KOPT-K1 (cell line): Measurements from ENCODE around the gene PREP.
"Not testable (repeated sequence)": the region's sequence is repeated elsewhere in the genome, so short reads cannot be mapped to it uniquely, and the experiment has no call there.

Experiments used
- H3K27ac ChIP-seq: fragments of 200-600 bp; sonication (generic); 2 replicates; pipeline ENCODE4 v1.5.1; 2016; ENCODE audit warnings: antibody characterized with exemption, mild to moderate bottlenecking, low read depth, low read length; ENCODE audit not compliant: poor library complexity, severe bottlenecking
- H3K36me3 ChIP-seq: fragments of 200-600 bp; sonication (generic); 2 replicates; pipeline ENCODE4 v1.5.1; 2017; ENCODE audit warnings: antibody characterized with exemption, mild to moderate bottlenecking, low read length, moderate library complexity; ENCODE audit not compliant: insufficient read depth
- H3K9me3 ChIP-seq: fragments of 200-600 bp; sonication (generic); 2 replicates; pipeline ENCODE4 v1.5.1; 2017; ENCODE audit warnings: antibody characterized with exemption, low read length, mild to moderate bottlenecking; ENCODE audit not compliant: insufficient read depth, poor library complexity, severe bottlenecking

Gene PREP

GRCh38 chr6:105259913-105260889 is 142.7 kb downstream of the PREP start:
- Histone ChIP-seq H3K27ac (no peak overlapping the region), H3K9me3 (no peaks in the 10 kb centered on the region), H3K36me3 (no peaks in the 10 kb centered on the region)

GRCh38 chr6:105258816-105259215 is 144.1 kb downstream of the PREP start:
- no peaks in the 10 kb centered on the region for H3K36me3 ChIP-seq
- no peaks in the 10 kb centered on the region for H3K9me3 ChIP-seq
- no peak overlapping the region for H3K27ac ChIP-seq

- H3K9me3 ChIP-seq, result no peaks in the 10 kb centered on the region
- H3K36me3 ChIP-seq, result no peaks in the 10 kb centered on the region
- H3K27ac ChIP-seq, result no peak overlapping the region
These were observed 145.5 kb downstream of the PREP start for GRCh38 chr6:105257340-105257739.

- H3K9me3 ChIP-seq, result no peaks in the 10 kb centered on the region
- H3K36me3 ChIP-seq, result no peaks in the 10 kb centered on the region
- no peak overlapping the region for H3K27ac ChIP-seq
These were observed 146.3 kb downstream of the PREP start for GRCh38 chr6:105256619-105257018.

- Histone ChIP-seq H3K9me3 (no peaks in the 10 kb centered on the region), H3K27ac (no peak overlapping the region), H3K36me3 (no peaks in the 10 kb centered on the region)
These were observed 149.1 kb downstream of the PREP start for GRCh38 chr6:105253787-105254186.

GRCh38 chr6:105251689-105252088 is 151.2 kb downstream of the PREP start:
- no peaks in the 10 kb centered on the region for H3K9me3 ChIP-seq
- H3K27ac ChIP-seq, result no peak overlapping the region
- no peaks in the 10 kb centered on the region for H3K36me3 ChIP-seq

- H3K27ac ChIP-seq, result no peak overlapping the region
- no peaks in the 10 kb centered on the region for H3K36me3 ChIP-seq
- no peaks in the 10 kb centered on the region for H3K9me3 ChIP-seq
These were observed 152.3 kb downstream of the PREP start for GRCh38 chr6:105250533-105250932.

GRCh38 chr6:105243487-105243886 is 159.4 kb downstream of the PREP start:
- H3K27ac ChIP-seq, result no peak overlapping the region
- H3K9me3 ChIP-seq, result no peaks in the 10 kb centered on the region
- no peaks in the 10 kb centered on the region for H3K36me3 ChIP-seq

GRCh38 chr6:105235155-105235554 is 167.7 kb downstream of the PREP start:
- Histone ChIP-seq H3K27ac (no peak overlapping the region), H3K36me3 (no peaks in the 10 kb centered on the region), H3K9me3 (peaks cover 10% of the 10 kb centered on the region)

GRCh38 chr6:105231771-105232170 is 171.1 kb downstream of the PREP start:
- not testable (repeated sequence) for H3K27ac ChIP-seq, H3K9me3 ChIP-seq, H3K36me3 ChIP-seq
